NCI-H146 treated with DMSO at 0.1 percent for 48 hours (cell line): ENCODE data around the gene C17orf75.
"Not testable (repeated sequence)": the region's sequence is repeated elsewhere in the genome, so short reads cannot be mapped to it uniquely, and the experiment has no call there.

Source experiments
- DNase-seq: peaks from one replicate; lab custom pipeline; 2025; ENCODE audit not compliant: unreplicated experiment; lab: John Stamatoyannopoulos, UW

C17orf75 gene

GRCh38 chr17:32341857-32342602 lies at the start of gene C17orf75:
C17orf75 (minus strand) TSS chr17:32342173; CDS start chr17:32342139, 34 bp downstream.
- peak; percentile 65 for DNase-seq

- DNase-seq = no peak
Observed at GRCh38 chr17:32388613-32389459, 46.9 kb upstream of the C17orf75 start.

- DNase-seq = not testable (repeated sequence)
Observed at GRCh38 chr17:32388128-32388527, 46.2 kb upstream of the C17orf75 start.

DNA sequence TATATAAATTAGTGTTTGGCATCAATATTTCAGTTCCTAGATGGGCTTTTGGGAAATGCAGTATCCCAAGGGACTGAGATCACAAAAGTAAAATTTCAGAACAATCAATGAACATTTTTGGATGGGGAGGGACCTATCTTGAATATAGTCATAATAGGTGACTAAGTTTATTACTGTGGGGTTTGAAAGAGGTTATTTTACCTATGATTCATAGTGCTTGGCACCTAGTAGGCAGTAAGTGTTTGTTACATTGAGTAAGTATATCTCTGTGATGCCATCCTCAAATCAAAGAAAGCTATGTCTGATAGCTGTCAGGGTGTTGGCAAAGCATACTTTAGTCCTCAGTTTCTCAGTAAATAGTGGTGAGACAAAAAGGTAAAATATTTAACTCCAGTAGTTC lies 44.9 kb upstream of the C17orf75 start:
- no peak for DNase-seq

- DNase-seq = no peak
Observed at GRCh38 chr17:32385971-32386370, 44.0 kb upstream of the C17orf75 start.

DNA sequence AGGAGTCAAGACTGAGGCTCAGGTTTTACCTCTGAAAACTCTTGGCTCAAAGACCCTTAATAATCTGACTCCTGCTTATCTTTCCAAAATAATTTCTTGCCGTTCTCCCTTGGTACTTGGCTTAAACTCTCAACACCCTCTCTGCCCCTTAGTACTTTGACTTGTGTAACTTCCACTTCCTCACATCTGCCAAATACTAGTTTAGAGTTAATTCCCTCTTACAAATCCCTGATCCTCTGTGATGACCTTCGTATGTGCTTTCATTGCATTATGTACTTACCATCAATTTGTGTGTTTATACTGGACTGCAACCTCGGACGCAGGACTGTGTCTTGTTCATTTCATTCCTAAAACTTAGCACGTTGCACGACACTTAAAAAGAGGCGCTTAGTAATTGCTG lies 43.1 kb upstream of the C17orf75 start:
- no peak for DNase-seq

DNA sequence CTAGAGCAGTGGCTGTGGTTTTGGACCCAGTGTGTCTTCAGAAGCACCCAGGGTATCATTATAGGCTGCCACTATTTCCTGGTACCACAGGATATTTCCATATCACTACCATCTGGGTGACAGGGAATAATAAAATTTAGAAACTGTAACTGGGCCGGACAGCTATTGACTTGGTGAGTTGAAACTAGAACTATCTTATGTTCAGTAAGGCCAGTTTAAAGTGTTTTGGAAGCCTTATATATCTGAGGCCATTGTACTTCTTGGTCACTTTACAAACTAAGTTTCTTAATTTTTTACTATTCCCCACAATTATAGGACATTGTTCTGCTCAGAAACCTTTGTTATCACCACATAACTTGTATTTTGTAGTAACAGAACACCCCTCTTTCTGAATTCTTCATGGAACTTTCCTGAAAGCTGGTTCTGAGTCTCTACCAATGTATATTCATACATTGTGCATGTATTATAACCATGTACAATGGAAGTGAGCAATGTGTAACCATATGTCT lies 42.0 kb upstream of the C17orf75 start:
- DNase-seq = no peak

- DNase-seq = no peak
Observed at GRCh38 chr17:32382526-32383223, 40.7 kb upstream of the C17orf75 start.

GRCh38 chr17:32370426-32370825 lies 28.5 kb upstream of the C17orf75 start:
- no peak for DNase-seq

DNA sequence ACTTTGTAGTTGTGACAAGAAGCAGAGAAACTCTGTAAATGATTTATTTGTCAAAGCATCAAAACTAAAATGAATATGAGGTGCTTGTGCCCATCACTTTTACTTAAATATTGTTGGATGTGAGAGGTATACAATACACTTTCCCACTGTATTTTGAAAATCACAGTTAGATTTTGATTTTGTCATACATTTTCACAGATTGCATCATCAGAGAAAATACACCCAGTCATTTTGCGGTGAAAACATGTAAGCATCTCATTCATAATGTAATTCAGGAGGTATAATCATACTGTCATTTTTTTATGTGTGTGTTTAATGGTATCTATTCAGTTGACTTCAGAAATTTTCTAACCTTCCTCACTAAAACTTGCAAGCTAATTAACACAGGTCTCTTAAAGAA lies 19.3 kb upstream of the C17orf75 start:
- no peak for DNase-seq

DNA sequence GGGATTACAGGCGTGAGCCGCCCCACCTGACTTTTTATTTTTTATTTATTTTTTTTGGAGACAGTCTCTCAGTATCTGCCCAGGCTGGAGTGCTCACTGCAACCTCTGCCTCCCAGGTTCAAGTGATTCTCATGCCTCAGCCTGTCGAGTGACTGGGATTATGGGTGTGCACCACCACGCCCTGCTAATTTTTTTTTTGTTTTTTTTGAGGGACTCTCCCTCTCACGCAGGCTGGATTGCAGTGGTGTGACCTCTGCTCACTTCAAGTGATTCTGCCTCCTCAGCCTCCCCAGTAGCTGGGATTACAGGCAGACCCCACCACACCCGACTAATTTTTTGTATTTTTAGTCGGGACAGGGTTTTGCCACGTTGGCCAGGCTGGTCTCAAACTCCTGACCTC lies 15.6 kb upstream of the C17orf75 start:
- no peak for DNase-seq

DNA sequence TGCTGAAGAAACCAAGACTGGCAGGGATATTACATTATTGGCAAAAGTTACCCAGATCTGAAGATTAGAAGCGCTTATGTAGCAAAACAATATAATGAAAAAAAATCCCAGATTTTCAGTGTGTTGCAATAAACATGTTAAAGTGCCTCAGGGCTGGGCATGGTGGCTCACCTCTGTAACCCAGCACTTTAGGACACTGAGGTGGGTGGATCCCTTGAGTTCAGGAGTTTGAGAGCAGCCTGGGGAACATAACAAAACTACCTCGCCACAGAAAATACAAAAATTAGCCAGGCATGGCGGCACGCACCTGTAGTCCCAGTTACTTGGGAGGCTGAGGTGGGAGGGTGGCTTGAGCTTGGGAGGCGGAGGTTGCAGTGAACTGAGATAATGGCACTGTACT lies 14.8 kb upstream of the C17orf75 start:
- no peak for DNase-seq

GRCh38 chr17:32356378-32356743 lies 14.4 kb upstream of the C17orf75 start:
- DNase-seq = no peak

- no peak for DNase-seq
Observed at GRCh38 chr17:32355649-32356377, 13.8 kb upstream of the C17orf75 start.

- DNase-seq = not testable (repeated sequence)
Observed at GRCh38 chr17:32352734-32353133, 10.8 kb upstream of the C17orf75 start.

DNA sequence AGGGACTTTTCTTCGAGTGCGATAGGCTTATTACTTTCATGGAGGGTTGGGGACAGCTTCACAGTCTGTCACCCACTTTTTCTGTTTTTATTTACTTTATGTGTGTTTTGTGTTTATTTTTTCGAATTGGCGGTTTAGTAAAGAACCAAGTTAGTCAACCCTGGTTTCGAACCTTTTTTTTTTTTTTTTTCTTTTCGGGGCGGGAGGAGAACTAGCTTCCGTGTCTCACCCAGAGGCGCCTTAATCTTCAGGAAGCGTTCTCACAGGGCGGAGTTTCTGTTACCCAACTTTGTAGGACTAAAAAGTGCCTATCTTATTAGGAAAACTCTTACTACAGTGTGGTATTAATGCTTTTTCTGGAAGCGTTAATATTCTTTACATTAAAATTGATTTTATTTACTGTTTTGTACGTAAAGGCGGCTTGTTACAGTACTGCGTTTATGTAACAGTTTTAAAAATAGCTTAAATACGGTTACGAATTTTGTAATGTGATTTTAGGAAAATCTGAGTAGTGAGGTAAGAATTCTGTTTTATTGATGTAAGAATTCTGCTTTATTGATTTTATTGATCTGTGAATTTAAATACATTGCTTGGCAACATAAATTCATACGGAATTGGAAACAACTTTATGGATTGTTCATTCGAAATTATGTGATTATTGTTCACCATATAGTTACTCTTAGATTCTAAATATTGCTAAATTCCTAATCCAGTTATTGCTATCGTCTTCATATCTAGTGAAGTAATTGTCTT lies 8.9 kb upstream of the C17orf75 start:
- DNase-seq = peak; percentile 12

- DNase-seq = peak; percentile 97
Observed at GRCh38 chr17:32349854-32350665, 8.1 kb upstream of the C17orf75 start, which contains the start of gene ZNF207. ZNF207 (plus strand) TSS chr17:32350157; CDS start chr17:32350286, 129 bp downstream.

GRCh38 chr17:32349503-32349853 lies 7.5 kb upstream of the C17orf75 start:
- DNase-seq = no peak

DNA sequence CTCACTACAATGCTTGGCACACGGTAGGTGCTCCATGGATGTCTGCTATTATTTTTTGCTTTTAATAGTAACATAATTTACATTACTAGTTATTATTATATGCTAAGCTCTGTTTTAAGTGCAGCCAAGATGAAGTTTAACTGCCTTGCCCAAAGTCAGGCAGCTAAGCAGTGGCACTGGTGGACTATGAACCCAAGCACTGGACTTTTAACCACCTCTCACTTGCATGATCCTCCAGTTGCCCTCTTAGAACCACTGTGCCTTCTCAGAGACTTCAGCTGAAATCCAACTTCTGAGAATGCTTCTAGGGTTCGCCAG lies 6.5 kb upstream of the C17orf75 start:
- no peak for DNase-seq
